NCI-H345 treated with DMSO at 0.1 percent for 48 hours (cell line): ENCODE measurements around the gene SLC18A3.

Experiments
- DNase-seq: peaks from one replicate; lab custom pipeline; 2025; ENCODE audit not compliant: unreplicated experiment; lab: John Stamatoyannopoulos, UW

Gene SLC18A3

DNA sequence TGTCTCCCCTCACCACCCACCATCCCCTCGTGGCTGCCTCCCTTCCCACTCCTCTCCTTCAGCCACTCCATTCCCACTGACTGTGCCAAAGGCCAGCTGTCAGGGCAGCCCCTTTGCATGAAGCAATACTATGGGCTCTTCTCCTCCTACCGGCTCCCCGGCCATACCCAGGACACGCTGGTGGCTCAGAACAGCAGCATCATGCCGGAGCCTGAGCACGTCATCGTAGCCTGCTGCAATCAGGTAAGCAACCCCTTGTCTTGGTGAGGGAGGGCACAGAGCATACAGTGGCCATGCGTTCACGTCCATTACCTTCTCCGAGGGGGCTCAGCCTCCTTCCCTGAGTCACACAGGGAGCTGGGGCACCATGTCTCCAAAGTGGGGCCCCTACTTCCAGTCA, 15.3 kb downstream of the SLC18A3 start:
- no peak for DNase-seq

DNA sequence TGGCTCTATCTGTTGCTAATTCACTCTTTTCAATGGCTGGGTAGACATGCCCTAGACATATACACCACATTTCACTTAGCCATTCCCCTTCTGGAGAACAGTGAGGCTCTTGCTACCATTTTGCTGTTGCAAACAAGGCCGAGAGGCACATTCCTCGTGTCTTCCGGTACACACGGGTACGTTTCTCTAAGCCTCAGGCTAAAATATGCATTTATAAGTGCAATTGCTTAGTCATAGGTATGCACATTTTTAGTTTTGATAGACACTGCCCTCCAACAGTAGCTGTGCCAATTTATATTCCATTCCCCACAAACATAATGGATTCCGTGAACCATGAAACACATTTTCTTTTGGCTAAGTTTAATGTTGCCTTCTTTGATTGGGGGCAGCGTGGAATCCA, 16.9 kb downstream of the SLC18A3 start:
- DNase-seq = no peak

DNA sequence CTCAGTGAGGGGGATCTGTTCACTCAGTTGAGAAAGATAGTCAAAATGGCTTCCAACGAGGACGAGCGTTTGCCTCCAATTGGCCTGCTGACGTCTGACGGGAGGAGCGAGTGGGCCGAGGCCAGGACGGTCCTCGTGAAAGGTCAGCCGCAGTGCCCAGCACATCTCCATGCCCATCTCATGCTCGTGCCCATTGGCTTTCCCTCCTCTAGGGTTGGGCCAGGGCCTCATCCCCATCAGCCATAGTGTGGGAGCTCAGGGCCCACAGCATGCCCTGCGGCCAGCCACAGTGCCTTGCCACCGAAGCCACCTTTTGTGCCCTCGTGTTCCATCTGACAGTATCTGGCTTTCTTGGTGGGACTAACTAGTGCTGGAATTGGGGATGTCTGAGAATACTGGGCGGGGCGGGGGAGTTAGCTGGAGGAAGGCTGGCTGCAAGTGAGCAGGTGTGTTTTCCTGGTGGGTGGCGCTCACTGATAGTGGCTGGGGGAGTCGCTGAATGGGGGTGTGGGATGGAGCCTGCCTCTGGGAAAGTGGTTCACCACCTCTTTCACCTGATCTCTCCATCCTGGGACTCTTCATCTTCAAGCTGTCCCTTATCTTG, 17.6 kb downstream of the SLC18A3 start:
- DNase-seq = no peak

DNA sequence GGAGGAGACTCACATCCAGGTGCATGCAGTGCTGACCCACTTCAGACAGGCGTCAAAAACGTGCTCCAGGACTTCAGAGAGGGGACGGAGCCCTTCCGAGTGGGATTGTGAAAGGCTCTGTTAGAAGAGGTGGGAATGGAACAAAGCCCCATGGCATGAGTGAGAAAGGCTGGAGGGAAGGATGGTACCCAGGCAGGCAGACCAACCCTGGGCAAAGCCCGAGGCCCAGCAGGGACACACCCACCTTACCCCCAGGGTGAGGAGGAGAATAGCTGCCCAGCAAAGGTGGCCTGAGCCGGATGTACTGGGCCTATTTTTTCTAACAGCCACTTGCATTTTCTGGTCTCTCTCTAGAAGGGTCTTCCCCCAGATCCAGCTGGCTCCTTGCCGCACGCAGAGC, 18.5 kb downstream of the SLC18A3 start:
- no peak for DNase-seq

DNA sequence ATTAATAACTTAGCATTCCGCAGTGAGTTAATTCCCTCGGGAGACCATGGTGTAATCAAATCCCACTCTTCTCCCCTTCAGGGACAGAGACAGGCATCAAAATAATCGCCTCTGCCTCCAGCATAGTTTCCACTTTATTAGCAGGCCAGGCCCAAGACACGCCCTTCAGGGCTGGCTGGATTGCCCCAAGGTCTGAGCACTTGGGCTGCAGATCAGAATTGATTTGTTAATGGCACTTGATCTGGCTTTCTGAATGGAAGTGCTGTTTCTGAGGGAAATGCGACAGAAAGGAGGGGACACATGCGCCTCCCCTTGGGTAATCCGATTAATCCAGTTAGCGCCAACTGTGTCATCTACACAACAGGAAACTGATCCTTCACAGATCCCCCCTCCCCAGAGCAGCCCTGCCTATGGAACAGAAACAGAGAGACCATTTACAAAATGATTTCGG, 19.3 kb downstream of the SLC18A3 start:
- no peak for DNase-seq

DNA sequence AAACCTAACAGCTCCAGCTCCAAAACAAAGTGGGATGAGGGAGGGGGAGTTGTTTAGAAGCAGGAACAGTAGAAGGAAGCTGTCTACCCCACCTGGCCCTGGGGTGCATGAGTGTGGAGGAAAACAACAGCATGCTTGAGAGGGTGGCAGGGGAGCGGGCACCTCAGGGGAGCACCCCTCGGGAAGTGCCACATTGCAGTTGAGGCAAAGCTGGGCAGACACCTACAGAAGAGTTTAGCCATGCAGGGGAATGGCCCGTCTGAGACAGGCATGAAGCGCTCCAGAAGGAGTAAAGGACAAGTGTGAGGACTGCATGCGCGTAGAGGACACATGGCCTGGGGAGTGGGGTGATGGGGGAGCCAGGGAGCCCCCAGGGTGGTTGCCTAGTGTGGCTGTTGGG, 21.9 kb downstream of the SLC18A3 start:
- DNase-seq = no peak

DNA sequence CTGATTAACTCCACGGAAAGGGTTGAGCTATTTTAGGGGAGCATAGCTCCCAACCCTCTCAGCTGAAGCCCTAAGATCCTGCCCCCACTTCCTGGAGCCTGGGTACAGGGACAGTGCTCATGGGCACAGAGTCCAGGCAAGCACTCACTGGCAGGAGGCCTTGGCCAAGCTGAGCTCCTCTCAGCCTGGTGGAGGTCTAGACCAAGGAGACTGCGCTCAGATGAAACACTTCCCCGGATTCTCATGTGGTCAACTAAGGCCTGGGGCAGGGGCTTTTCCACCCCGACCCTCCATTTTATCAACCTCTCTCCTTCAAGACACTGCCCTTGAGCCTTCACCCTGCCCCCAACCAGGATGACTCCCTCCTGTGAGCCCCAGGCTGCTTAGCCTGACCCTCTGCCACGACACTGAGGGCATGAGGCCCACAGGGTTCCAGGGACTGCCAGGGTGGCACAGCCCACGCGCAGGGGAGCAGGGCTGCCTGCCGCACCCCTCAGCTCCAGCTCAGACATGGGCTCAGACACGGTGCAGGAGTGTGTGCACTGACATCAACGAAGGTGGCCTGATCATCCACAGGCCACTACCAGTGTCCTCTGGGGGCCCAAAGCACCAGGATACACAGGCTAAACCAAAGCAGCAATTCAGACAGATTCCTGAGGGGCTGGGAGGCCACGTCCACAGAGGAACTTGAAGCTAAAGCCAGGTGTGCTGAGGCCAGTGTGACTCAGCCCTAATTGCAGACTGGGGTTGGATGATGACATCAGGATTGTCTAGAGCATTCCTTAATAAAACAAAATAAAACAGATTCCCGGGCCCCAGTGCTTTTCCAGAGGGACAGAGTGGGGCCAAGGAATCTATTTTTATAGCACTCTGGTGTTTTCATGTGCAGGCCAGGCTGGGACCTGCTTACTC, 22.6 kb downstream of the SLC18A3 start:
- DNase-seq = no peak

DNA sequence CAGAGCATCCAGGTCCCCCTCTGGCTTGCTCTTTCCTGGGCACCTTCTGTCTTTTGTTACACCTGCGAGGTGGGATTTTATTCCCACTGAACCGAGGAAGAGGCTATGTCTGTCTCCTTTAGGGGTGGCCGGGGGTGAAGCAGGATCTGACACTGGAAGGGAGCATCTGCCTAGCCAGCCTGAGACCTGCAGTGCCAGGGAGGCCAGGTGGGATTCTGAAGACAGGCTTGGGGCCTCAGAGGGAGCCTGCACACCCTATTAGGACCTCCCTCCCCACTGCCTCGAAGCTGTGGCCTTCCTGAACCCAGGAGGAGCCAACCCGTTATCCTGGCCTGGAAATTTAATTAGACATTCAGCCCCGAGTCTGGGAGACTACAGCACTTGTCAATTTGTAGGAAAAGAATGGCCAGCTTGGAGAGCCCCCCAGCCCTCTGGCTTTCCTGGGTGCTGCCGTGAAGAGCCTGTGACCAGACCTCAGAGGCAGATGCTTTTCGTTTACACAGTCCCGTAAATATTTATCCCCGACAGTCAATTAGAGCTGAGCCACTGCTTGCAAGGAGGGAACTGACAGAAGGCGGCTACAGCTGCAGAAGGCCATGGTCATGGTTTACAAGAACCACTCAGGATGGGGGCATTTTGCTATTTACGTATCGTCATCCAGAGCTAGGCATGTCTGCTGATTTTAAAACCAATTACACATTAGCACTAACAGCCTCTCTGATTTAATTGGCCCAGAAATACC, 23.4 kb downstream of the SLC18A3 start:
- DNase-seq = no peak

DNA sequence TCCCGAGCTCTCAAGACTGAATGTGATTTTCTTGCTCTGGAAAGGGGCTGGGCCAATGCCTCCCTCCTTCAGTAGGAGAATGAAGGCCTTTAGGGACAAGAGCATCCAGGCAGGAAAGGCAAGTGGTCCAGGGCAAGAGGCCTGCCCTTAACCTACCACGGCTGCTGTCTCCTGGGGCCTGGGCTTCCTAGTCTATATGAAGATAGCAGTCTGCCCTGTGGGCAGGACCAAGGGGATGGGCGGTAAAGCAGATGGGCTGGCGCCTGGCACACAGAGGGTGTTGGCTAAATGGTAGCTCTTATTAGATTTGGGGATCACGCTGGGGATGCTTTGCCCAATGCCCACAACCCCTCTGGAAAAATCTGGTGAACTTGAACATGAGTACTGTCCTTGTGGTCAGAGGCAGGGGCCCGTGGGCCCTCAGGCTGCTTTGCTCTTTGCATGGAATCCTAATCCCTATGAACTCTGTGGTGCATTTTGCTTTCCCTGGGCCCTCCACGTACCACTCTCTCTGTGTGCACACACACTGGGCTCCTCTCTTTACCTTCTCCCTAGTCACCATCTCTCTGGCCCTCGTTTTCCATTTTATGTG, 24.1 kb downstream of the SLC18A3 start:
- DNase-seq = no peak

DNA sequence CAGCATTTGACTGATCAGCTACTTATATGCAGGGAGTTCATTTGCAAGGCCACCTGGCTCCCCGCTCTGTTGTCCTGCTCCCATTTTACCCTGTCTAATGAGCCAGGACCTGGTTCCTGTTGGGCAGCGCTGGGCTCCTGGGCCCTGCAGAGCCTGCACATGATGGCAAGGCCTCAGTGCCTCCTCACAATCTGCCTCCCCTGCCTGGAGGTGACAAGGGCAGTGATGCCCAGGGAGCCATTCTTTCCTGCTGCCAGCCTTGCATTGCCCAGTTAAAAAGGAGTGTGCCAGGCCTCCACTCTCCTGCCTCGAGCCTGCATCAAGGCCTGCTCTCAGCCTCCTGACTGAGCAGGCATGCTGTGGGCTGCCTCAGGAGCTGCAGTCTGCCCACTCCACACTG, 32.2 kb downstream of the SLC18A3 start:
- no peak for DNase-seq

DNA sequence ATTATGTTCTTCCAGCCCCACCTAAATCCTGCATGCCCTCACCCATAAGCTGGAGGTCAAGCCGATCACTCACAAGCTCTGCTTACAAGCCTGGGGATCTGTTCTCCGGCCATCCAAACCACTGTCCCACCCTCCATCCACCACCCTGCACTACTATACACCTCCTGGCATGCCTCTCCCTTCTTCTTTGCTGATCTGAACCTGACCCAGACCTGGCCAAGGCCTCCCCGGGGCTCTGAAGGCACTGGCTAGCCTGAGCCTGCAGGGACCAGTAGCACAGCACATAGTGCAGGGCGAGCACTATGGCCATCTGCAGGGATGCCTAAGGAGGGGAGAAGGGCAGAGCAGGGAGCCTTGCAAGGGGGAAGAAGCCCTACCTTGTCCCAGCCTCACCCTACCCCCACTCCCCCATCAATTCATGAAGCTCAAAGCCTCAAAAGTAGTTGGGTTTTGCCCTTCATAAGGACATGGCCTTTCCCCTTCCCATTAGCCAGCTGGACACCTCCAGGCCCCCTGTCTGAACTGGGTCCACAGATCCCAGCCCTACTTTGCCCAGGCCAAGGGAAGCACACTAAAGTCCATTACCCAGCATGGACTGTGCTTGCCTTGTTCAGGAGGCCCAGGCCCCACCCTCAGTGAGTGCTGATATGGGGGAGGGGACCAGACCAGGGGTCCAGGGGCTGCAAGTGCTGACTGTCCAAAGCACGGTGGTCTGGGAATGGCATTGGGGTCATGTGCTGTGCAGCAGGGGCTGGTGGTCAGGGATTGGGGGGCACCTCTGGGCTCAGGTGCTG, 33.3 kb downstream of the SLC18A3 start:
- DNase-seq = no peak

DNA sequence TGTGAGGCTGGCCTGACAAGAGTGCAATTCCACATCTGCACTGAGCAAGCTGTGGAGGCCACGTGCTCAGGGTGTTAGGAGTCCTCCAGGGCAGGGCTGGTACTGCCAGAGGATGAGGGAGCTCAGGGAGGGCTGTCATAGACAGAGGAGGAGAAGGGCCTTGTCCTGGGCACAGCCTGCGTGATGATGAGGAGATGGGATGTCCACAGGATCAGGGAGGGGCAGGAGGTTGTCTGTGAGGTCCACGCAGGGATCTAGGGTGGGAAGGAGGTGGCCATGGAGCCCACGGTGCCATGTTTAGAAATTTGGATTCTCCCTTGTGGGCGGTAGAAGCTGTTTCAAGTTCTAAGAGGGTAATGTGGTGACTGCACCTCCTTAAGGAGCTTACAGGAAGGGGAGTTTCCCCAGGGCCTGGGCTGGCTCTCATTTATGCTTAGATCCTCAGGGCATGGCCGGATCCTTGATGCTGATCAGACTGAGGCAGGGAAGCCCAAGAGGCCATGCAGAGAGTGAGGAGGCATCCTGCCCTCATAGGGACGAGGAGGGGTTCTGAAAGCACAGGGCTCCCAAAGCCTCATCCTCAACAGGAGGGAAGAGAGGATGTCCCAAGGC, 34.0 kb downstream of the SLC18A3 start:
- DNase-seq = no peak

DNA sequence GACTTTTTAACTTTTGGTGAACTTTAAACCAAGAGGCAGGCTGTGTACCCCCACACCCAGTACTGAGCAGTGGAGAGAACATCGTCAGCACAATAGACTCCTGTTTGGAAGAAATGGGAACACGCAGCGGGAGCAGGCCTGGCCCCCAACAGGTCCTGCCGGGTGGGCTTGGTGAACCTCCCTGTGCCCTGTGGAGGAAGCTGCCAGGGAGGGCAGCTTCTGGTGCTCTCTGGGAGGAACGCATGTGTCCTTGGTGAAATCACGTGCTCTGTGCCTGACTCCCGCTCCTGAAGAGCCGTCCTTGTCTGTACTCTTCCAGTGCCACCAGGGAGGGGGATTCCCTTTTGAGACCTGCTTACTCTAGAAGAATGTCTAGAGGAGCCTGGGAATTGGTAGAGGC, 35.3 kb downstream of the SLC18A3 start:
- no peak for DNase-seq

DNA sequence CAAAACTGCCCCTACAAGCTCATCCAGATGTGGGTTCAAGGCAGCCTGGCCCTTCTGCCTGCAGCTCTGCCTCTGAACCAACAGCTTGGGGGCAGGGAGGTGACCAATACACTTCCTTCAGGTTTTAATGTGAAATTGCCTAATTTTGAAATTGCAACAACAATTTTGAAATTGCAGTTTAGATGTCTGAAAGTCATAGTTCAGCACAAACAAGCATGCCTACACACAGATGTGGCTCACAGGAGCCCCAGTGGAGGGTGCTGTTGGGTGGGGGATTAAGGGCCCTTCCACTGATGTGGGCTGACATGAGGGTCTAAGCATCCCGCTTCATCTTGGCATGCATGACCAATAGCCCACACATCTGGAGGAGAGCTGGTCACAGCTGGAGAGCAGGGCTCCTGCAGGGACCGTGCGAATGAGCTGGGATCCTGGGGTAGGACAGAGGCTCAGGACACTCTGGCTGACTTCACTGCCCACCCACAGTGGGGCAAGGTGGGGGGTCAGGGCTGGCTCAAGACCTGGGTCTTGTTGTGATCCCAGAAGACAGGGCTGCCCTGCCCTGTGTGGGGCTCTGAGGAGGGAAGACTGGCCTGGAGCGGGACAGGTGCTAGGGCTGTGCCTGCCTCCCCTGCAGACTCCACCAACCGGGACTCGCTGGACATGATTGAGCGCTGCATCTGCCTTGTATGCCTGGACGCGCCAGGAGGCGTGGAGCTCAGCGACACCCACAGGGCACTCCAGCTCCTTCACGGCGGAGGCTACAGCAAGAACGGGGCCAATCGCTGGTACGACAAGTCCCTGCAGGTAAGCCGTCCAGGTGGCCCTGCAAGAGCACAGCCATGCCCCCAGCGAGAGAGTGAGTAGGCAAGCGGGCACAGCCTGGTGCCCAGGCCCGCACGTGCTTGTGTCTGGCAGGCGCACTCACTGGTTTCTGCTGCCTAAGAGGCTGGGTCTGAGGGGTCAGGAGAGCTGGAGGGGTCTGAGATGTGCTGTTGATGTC, 36.1 kb downstream of the SLC18A3 start:
- no peak for DNase-seq

DNA sequence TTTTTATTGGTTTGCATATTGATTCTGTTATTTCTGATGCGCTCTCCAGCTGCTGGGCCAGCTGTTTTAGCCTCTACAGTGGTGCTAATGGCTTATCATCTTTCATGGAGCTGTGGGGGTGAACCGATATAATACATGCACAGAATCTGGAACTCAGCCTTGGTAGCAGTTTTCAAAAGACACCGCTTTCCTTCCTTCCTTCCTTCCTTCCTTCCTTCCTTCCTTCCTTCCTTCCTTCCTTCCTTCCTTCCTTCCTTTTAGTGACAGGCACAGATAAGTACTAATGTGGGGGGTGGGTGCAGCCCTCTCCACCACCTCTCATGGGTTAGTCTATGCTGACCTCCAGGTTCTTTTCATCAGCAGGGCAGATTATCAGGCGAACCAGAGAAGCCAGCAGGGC, 37.4 kb downstream of the SLC18A3 start:
- no peak for DNase-seq

DNA sequence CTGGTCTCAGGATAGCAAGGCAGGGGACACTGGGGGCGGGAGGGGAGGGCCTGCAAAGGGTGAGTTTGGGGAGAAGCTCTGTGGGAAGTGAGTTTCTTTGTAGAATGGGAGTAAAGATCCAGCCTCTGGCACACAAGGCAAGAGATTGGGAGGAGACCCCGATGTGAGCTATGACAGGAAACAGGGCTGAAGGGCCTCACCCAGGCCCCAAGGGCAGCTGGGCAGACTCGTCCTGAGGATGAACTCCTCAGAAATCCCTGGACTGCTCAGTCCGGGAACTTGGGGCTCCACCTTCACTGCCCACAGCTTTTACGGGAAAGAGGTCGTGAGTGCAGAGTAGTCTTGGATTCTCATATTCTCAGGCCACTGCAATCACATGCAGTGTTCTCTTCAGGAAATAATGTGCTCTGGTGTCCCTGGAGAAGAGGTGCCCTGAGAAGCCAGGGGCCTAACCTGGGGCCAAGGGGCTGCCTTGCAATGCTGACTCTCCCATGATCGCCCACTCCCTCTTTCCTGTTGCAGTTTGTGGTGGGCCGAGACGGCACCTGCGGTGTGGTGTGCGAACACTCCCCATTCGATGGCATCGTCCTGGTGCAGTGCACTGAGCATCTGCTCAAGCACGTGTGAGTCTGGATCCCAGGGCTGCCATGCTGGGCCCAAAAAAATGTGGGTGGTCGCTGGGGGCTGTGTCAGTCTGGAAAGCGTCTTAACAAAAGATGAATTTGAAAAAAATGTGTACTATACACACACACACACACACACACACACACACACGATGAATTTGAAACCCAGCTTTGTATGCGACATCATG, 38.1 kb downstream of the SLC18A3 start:
- no peak for DNase-seq

DNA sequence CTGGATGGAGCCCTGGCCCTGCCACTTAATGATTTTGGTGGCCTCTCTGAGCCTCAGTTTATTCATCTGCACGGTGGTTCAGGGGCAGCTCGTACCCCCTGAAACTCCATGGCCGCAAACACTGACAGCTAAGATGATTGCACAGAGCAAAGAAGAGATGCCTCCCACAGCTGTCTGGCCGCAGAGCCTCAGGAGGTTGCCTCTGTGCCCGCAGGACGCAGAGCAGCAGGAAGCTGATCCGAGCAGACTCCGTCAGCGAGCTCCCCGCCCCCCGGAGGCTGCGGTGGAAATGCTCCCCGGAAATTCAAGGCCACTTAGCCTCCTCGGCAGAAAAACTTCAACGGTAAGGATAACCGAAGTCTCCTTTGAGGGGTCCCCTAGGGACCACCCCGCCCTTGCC, 39.2 kb downstream of the SLC18A3 start:
- DNase-seq = no peak
